DOHH2 (cell line): ENCODE measurements around the gene KCNK15.

Source experiments
- H3F3A ChIP-seq: fragments of 200-600 bp; sonication (generic), shearing (Covaris generic); 2 replicates; pipeline ENCODE4 v1.6.0; 2016; ENCODE audit warnings: antibody characterized with exemption, mild to moderate bottlenecking; ENCODE audit not compliant: control insufficient read depth, insufficient read depth
- H3K27ac ChIP-seq: fragments of 200-600 bp; sonication (generic); 2 replicates; pipeline ENCODE4 v1.5.1; 2014; ENCODE audit warnings: low read depth, mild to moderate bottlenecking, low read length, moderate library complexity
- H3K27me3 ChIP-seq: fragments of 200-600 bp; sonication (generic); 2 replicates; pipeline ENCODE4 v1.6.1; 2014; ENCODE audit warnings: mild to moderate bottlenecking, low read length, mixed read lengths; ENCODE audit not compliant: control insufficient read depth
- H3K36me3 ChIP-seq: fragments of 200-600 bp; sonication (generic); 2 replicates; pipeline ENCODE4 v1.6.1; 2014; ENCODE audit warnings: mild to moderate bottlenecking, low read length, moderate library complexity, mixed read lengths; ENCODE audit not compliant: control insufficient read depth
- H3K4me1 ChIP-seq: fragments of 200-600 bp; sonication (generic); 2 replicates; pipeline ENCODE4 v1.6.1; 2014; ENCODE audit warnings: mild to moderate bottlenecking, low read length, mixed read lengths; ENCODE audit not compliant: control insufficient read depth
- H3K4me2 ChIP-seq: fragments of 200-600 bp; sonication (generic); 2 replicates; pipeline ENCODE4 v1.6.0; 2014; ENCODE audit warnings: mild to moderate bottlenecking, low read length, moderate library complexity
- H3K4me3 ChIP-seq: fragments of 200-600 bp; sonication (generic); 2 replicates; pipeline ENCODE4 v1.5.1; 2014; ENCODE audit warnings: mild to moderate bottlenecking, low read length, mixed read lengths
- H3K79me2 ChIP-seq: fragments of 200-600 bp; sonication (generic); 2 replicates; pipeline ENCODE4 v1.6.1; 2014; ENCODE audit warnings: mild to moderate bottlenecking, low read length, mixed read lengths; ENCODE audit not compliant: control insufficient read depth
- H3K9me2 ChIP-seq: fragments of 200-600 bp; sonication (generic); replicated peaks from 2 replicates; pipeline ENCODE4 v1.6.1; 2014; ENCODE audit warnings: mild to moderate bottlenecking, low read length, mixed read lengths; ENCODE audit not compliant: control insufficient read depth
- H3K9me3 ChIP-seq: fragments of 200-600 bp; sonication (generic); 2 replicates; pipeline ENCODE4 v1.6.1; 2014; ENCODE audit warnings: antibody characterized with exemption, low read length, mixed read lengths; ENCODE audit not compliant: control insufficient read depth, insufficient read depth
- H4K20me1 ChIP-seq: fragments of 200-600 bp; sonication (generic); 2 replicates; pipeline ENCODE4 v1.6.0; 2014; ENCODE audit warnings: low read depth, mild to moderate bottlenecking, antibody characterized with exemption, low read length, moderate library complexity; ENCODE audit not compliant: control insufficient read depth, insufficient read depth
- EZH2phosphoT487 ChIP-seq: fragments of 200-600 bp; sonication (generic); IDR thresholded peaks from 2 replicates; pipeline ENCODE4 v1.6.1; 2017; ENCODE audit warnings: borderline replicate concordance, mild to moderate bottlenecking, antibody characterized with exemption, low read length, moderate library complexity, mixed read lengths
- TF ChIP-seq, protein P1 (sequence below): fragments of 200-600 bp; sonication (generic); IDR thresholded peaks from one replicate; pipeline ENCODE4 v1.5.1; 2014; ENCODE audit warnings: antibody characterized with exemption, mild to moderate bottlenecking, low read depth, low read length; ENCODE audit not compliant: poor library complexity, severe bottlenecking

KCNK15 gene

DNA sequence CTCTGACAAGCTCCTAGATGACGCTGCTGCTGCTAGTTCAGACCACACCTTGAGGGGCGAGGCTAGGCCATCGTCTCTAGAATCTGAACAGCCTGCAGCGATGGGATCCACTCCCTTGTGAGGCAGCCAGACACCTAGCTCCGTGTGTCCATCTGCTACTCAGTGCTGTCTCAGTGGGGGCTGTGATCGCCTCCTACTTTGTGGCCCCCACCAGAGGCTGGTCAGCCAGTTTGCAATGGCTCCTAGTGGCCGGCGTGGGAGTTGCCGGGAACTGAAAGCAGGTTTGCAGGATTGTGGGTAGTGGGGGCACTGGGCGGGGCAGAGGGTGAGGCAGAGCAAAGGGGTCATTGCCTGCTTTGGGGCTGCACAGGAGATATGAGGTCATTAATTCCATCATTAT is 27.7 kb upstream of the KCNK15 start:
- Histone ChIP-seq H3K9me3 (no peaks in the 10 kb centered on the region), H3K36me3 (no peaks in the 10 kb centered on the region), H3K9me2 (no peaks in the 10 kb centered on the region), H3F3A (no peaks in the 10 kb centered on the region), H3K4me1 (no peaks in the 10 kb centered on the region), H3K27ac (no peak overlapping the region), H4K20me1 (no peaks in the 10 kb centered on the region), H3K79me2 (no peaks in the 10 kb centered on the region), H3K4me3 (no peak overlapping the region), H3K4me2 (no peak overlapping the region), H3K27me3 (peaks cover 3% of the 10 kb centered on the region; the same call in 1 of the 2 replicates)
- TF ChIP-seq EZH2phosphoT487: no peak
- TF ChIP-seq, protein P1, sequence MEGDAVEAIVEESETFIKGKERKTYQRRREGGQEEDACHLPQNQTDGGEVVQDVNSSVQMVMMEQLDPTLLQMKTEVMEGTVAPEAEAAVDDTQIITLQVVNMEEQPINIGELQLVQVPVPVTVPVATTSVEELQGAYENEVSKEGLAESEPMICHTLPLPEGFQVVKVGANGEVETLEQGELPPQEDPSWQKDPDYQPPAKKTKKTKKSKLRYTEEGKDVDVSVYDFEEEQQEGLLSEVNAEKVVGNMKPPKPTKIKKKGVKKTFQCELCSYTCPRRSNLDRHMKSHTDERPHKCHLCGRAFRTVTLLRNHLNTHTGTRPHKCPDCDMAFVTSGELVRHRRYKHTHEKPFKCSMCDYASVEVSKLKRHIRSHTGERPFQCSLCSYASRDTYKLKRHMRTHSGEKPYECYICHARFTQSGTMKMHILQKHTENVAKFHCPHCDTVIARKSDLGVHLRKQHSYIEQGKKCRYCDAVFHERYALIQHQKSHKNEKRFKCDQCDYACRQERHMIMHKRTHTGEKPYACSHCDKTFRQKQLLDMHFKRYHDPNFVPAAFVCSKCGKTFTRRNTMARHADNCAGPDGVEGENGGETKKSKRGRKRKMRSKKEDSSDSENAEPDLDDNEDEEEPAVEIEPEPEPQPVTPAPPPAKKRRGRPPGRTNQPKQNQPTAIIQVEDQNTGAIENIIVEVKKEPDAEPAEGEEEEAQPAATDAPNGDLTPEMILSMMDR: no peak

DNA sequence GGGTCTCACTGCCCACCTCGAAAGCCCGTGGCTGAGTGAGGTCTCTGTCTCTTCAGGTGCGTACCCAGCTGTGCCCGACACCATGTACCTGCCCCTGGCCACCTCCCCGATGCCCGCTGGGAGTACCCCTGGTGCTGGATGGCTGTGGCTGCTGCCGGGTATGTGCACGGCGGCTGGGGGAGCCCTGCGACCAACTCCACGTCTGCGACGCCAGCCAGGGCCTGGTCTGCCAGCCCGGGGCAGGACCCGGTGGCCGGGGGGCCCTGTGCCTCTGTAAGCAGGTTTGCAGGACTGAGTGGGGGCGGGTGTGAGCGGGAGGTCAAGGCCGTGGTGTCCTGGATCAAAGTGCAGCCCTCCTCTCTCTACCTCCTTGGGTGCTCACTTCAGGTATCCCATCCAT is 25.8 kb upstream of the KCNK15 start:
- Histone ChIP-seq H3K4me2 (no peak overlapping the region), H3K4me3 (no peak overlapping the region), H3K27ac (no peak overlapping the region), H3K36me3 (no peaks in the 10 kb centered on the region), H3K9me2 (no peaks in the 10 kb centered on the region), H3K27me3 (no peaks in the 10 kb centered on the region), H3K4me1 (no peaks in the 10 kb centered on the region), H3K79me2 (no peaks in the 10 kb centered on the region), H4K20me1 (no peaks in the 10 kb centered on the region), H3K9me3 (no peaks in the 10 kb centered on the region), H3F3A (no peaks in the 10 kb centered on the region)
- TF ChIP-seq, protein P1: no peak
- no peak for TF ChIP-seq EZH2phosphoT487

DNA sequence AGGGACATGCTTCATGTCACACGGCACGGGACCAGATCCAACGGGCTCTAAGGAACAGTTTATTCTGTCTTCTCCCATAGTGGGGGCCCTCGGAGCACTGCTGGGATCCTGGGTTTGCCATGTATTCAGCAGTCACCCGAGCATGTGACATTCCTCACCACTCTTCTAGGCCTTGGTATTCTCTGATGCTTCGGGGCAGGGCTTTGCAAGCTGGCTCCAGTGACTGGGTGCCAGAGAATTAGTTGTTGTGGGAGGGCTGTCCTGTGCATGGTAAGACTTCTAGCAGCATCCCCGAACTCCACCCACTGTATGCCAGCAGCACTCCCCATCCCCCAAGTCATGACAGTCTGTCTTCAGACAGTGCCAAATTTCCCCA is 25.1 kb upstream of the KCNK15 start:
- no peaks in the 10 kb centered on the region for H3F3A ChIP-seq
- no peak overlapping the region for H3K27ac ChIP-seq
- H3K4me2 ChIP-seq: no peak overlapping the region

More for the DNA sequence above, 25.1 kb upstream of the KCNK15 start:
- Histone ChIP-seq H4K20me1 (no peaks in the 10 kb centered on the region), H3K4me3 (no peak overlapping the region), H3K79me2 (no peaks in the 10 kb centered on the region), H3K4me1 (no peaks in the 10 kb centered on the region), H3K9me2 (no peaks in the 10 kb centered on the region), H3K9me3 (no peaks in the 10 kb centered on the region), H3K27me3 (no peaks in the 10 kb centered on the region), H3K36me3 (no peaks in the 10 kb centered on the region)
- TF ChIP-seq, protein P1: no peak
- no peak for TF ChIP-seq EZH2phosphoT487
